Fibroblast of the aortic adventitia (primary cell): ENCODE data around the gene LIN7B. TPM values are rescaled to one million over a fixed set of nuclear protein-coding genes. Genes with fewer than 3 reads are reported as not detected.

Experiments
- DNase-seq: peaks from one replicate; pipeline ENCODE4 v3.0.0-alpha.2; 2010; ENCODE audit warnings: low read depth
- H3K4me3 ChIP-seq: 2 replicates; pipeline ENCODE4 v1.5.1; 2011; ENCODE audit warnings: low read depth, mild to moderate bottlenecking, control low read depth, low read length, moderate library complexity
- CTCF ChIP-seq: IDR thresholded peaks from 2 replicates; pipeline ENCODE4 v1.5.1; 2011; ENCODE audit warnings: mild to moderate bottlenecking, low read length, control low read depth, inconsistent platforms; ENCODE audit not compliant: insufficient read depth
- total RNA-seq: library from RNA; depleted of rRNA; stranded (reverse); fragments of >200 nt; gene quantifications from 2 replicates; pipeline ENCODE4 v1.2.3, GENCODE V29; 2012; ENCODE audit warnings: low replicate concordance

Gene LIN7B
- total RNA-seq, 1 donor = 3.7 TPM

- no peak overlapping the region for H3K4me3 ChIP-seq
- TF ChIP-seq CTCF = no peak
- no peak for DNase-seq
These were observed 39.1 kb downstream of the LIN7B start for GRCh38 chr19:49153167-49153809.

GRCh38 chr19:49154279-49154678 is 40.1 kb downstream of the LIN7B start:
- no peak overlapping the region for H3K4me3 ChIP-seq
- no peak for DNase-seq
- no peak for TF ChIP-seq CTCF

- no peak within 1 kb of the TSS for H3K4me3 ChIP-seq
- no peak for DNase-seq
- no peak for TF ChIP-seq CTCF
These were observed 41.0 kb downstream of the LIN7B start, which contains the start of gene HRC for GRCh38 chr19:49155005-49155819. TSS of gene HRC (minus strand) at chr19:49155396. CDS start at chr19:49155237, 159 bp downstream.

- no peak for TF ChIP-seq CTCF
- DNase-seq = no peak
- no peak overlapping the region for H3K4me3 ChIP-seq
These were observed 41.7 kb downstream of the LIN7B start for GRCh38 chr19:49155820-49156346.

GRCh38 chr19:49157445-49158224 is 43.5 kb downstream of the LIN7B start, which contains the start of gene TRPM4:
TSS of gene TRPM4 (plus strand) at chr19:49157792. CDS start at chr19:49157867, 75 bp downstream.
- peak within 1 kb of the TSS; percentile 96 for H3K4me3 ChIP-seq
- DNase-seq = peak; percentile 65
- no peak for TF ChIP-seq CTCF

- H3K4me3 ChIP-seq = no peak overlapping the region
- TF ChIP-seq CTCF = no peak
- no peak for DNase-seq
These were observed 46.5 kb downstream of the LIN7B start for GRCh38 chr19:49160450-49161189.
